ENCODE measurements around the gene ABCG4.

DNA sequence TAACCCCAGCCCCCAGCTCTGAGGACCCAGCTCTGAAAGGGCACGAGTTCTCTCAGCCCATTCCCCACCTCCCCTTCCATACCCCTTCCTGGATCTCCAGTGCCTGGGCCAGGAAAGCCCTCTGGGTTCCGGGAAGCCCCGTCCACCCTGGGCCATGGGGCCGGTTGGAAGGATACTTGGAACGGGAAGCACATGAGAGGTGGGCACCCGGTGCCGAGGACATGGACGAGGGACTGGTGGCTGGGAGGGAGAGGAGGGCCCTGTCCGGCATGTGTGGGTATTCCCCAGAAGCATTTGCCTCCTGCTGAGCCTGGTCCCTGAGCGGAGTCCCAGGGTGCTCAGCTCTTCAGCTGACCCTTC is 32.6 kb upstream of the ABCG4 start:
- TF ChIP-seq, protein P1, sequence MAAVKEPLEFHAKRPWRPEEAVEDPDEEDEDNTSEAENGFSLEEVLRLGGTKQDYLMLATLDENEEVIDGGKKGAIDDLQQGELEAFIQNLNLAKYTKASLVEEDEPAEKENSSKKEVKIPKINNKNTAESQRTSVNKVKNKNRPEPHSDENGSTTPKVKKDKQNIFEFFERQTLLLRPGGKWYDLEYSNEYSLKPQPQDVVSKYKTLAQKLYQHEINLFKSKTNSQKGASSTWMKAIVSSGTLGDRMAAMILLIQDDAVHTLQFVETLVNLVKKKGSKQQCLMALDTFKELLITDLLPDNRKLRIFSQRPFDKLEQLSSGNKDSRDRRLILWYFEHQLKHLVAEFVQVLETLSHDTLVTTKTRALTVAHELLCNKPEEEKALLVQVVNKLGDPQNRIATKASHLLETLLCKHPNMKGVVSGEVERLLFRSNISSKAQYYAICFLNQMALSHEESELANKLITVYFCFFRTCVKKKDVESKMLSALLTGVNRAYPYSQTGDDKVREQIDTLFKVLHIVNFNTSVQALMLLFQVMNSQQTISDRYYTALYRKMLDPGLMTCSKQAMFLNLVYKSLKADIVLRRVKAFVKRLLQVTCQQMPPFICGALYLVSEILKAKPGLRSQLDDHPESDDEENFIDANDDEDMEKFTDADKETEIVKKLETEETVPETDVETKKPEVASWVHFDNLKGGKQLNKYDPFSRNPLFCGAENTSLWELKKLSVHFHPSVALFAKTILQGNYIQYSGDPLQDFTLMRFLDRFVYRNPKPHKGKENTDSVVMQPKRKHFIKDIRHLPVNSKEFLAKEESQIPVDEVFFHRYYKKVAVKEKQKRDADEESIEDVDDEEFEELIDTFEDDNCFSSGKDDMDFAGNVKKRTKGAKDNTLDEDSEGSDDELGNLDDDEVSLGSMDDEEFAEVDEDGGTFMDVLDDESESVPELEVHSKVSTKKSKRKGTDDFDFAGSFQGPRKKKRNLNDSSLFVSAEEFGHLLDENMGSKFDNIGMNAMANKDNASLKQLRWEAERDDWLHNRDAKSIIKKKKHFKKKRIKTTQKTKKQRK (IDR thresholded peaks at IDR 0.05; ENCODE audit: borderline replicate concordance, low read depth, low read length) = no peak
- TF ChIP-seq POLR2AphosphoS5 (IDR thresholded peaks at IDR 0.05; ENCODE audit: control insufficient read depth, insufficient read depth, low read depth, low read length) = no peak
